SU-DHL-6 (cell line): ENCODE data around the gene TES.

Experiments used
- CTCF ChIP-seq: fragments of 200-600 bp; sonication (generic); IDR thresholded peaks from one replicate; pipeline ENCODE4 v1.5.1; 2017; ENCODE audit warnings: antibody characterized with exemption, mild to moderate bottlenecking, low read length, moderate library complexity; ENCODE audit not compliant: insufficient read depth, poor library complexity, severe bottlenecking
- EZH2phosphoT487 ChIP-seq: fragments of 200-600 bp; sonication (generic), shearing (Covaris generic); conservative IDR thresholded peaks from 2 replicates; pipeline ENCODE4 v1.6.1; 2018; ENCODE audit warnings: mild to moderate bottlenecking, antibody characterized with exemption, low read length, moderate library complexity, mixed read lengths

- TF ChIP-seq CTCF (no peak), EZH2phosphoT487 (no peak)
Observed at GRCh38 chr7:116172353-116172752, 38.0 kb upstream of the TES start.
